Fibroblast of mammary gland (primary cell): ENCODE results near the gene ARFGAP1.

Source experiments
- DNase-seq: peaks from one replicate; pipeline ENCODE4 v3.0.0-alpha.2; 2010; ENCODE audit warnings: low read depth
- H3K4me3 ChIP-seq: 2 replicates; pipeline ENCODE4 v1.5.1; 2011; ENCODE audit warnings: low read depth, mild to moderate bottlenecking, low read length, moderate library complexity; ENCODE audit not compliant: control insufficient read depth
- CTCF ChIP-seq: conservative IDR thresholded peaks from 2 replicates; pipeline ENCODE4 v1.5.1; 2011; ENCODE audit warnings: low read depth, low read length, inconsistent platforms; ENCODE audit not compliant: control insufficient read depth, insufficient read depth

Gene ARFGAP1

GRCh38 chr20:63311186-63311832 is 38.7 kb downstream of the ARFGAP1 start:
- DNase-seq = no peak
- no peak overlapping the region for H3K4me3 ChIP-seq
- TF ChIP-seq CTCF = no peak

DNA sequence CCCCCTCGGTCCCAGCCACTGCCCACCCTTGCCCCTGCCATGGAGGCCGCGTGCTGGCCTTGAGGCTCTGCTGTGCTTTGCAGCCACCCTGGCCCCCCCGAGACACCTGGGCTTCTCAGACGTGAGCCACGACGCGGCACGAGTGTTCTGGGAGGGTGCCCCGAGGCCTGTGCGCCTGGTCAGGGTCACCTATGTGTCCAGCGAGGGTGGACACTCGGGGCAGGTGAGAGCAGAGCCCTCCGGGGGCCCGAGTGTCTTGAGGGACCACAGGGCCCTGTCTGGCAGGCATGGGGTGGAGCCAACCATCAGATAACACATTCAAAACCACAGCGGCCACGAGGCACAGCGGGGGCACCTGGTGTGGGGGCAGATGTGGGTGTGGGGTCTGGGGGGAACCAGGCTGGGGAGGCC is 39.2 kb downstream of the ARFGAP1 start:
- no peak for TF ChIP-seq CTCF
- H3K4me3 ChIP-seq = no peak overlapping the region
- DNase-seq = no peak

DNA sequence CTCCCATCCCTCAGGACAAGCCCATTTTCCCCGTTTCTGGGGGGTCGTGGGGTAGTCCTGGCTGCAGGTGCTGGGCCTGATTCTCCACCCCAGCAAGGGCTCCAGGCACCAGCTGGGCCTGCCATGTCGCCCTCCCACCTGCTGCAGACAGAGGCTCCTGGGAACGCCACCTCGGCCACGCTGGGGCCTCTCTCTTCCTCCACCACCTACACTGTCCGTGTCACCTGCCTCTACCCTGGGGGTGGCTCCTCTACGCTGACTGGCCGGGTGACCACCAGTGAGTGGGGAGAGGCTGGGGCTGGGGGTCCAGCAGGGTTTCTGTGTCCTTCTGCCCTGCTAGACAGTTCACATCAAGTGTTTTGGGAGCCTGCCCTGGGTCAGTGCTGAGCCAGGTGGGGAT is 39.7 kb downstream of the ARFGAP1 start:
- no peak for TF ChIP-seq CTCF
- no peak for DNase-seq
- no peak overlapping the region for H3K4me3 ChIP-seq

DNA sequence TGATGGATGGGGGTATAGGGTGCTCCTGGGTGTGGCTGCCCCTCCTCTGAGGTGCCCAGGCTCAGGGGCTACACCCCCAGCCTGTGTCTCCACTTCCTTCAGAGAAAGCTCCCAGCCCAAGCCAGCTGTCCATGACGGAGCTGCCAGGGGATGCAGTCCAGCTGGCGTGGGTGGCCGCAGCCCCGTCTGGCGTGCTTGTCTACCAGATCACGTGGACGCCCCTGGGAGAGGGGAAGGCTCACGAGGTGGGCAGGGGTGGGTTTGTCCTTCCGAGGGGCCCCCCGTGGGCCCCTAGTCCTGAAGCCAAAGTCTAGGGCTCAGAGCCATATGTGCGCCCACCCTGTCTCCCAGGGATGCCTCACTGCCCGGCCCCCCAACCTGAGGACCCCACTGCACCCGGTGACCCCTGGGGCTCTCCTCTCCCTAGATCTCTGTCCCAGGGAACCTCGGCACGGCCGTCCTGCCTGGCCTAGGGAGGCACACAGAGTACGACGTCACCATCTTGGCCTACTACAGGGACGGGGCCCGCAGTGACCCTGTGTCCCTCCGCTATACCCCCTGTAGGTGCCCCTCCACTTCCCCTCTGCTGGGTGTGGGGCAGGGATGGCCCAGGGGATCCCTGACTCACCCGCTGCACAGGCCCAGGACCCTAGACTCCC is 40.2 kb downstream of the ARFGAP1 start:
- TF ChIP-seq CTCF = no peak
- DNase-seq = no peak
- no peak overlapping the region for H3K4me3 ChIP-seq

DNA sequence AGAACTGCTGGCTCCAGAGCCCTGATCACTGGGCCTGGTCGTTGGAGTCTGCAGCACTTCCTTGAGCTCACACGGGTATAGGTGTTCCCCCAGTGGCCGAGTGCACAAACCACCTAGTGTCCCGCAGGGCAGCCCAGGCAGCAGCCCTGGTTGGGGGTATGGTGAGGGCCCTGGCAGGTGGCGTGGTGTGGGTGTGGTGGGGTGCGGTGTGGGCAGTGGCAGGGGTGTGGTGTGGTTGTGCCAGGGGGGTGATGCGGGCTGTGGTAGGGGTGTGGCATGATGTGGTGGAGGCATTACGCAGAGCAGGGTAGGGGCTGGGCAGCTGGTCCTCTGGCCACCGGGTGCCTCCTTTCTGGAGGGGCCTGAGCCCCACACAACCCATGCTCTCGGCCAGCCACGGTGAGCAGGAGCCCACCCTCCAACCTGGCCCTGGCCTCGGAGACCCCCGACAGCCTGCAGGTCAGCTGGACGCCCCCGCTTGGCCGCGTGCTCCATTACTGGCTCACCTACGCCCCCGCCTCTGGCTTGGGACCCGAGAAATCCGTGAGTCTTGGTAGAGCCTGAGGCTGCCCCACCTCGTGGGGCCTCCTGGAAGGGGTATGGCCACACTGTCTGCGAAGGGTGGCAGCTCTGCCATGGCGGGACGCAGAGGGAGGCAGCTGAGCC is 40.9 kb downstream of the ARFGAP1 start:
- no peak overlapping the region for H3K4me3 ChIP-seq
- no peak for DNase-seq
- TF ChIP-seq CTCF = no peak

GRCh38 chr20:63314015-63314471 is 41.4 kb downstream of the ARFGAP1 start:
- no peak for TF ChIP-seq CTCF
- DNase-seq = no peak
- no peak overlapping the region for H3K4me3 ChIP-seq
